Measurements from ENCODE around the gene OSBPL5. TPM values are rescaled to one million over a fixed set of nuclear protein-coding genes. Genes with fewer than 3 reads are reported as not detected.

The OSBPL5 gene
- total and polyA plus RNA-seq, 9 of the 15 experiments (the other 6 are each of a cell fraction or from before 2014, with no cell fraction given), result 0.06 to 14.8 (median 3.2) TPM

GRCh38 chr11:3069425-3069824, 95.7 kb downstream of the OSBPL5 start:
- ATAC-seq (peak; percentile 75), FAIRE-seq (no peak), DNase-seq (ENCODE audit: extremely low read depth in 1 of 4, low spot score in 3 of 4) (no peak)
- 45% methylated on average over 5 of the region's 8 CpGs for WGBS (ENCODE audit: insufficient coverage, low coverage, missing lambda C conversion rate)
- in situ Hi-C loops (cut with MboI) (no loop called here), intact Hi-C loops (cut with micrococcal nuclease) (no loop called here)
- Histone ChIP-seq H2AFZ (ENCODE audit: low read depth, low read length) (peak overlapping the region; percentile 76), H3K4me2 (ENCODE audit: insufficient read depth, low read length) (no peak overlapping the region), H3K27ac (ENCODE audit: extremely low read depth, low read depth, low read length) (no peak overlapping the region), H3K4me3 (no peak overlapping the region), H3K9me3 (replicated peaks; ENCODE audit: control insufficient read depth, insufficient read depth, low read depth, low read length) (no peaks in the 10 kb centered on the region; the same call in 1 of the 2 replicates), H3K9me1 (ENCODE audit: control insufficient read depth, insufficient read depth, low read length) (no peaks in the 10 kb centered on the region), H3K27me3 (ENCODE audit: control insufficient read depth in 2 of 2, insufficient read depth in 2 of 2, low read length in 2 of 2) (peaks cover 0 to 3% of the 10 kb centered on the region in 2 experiments; a peak in 1 of 5 replicates), H3K9ac (ENCODE audit: insufficient read depth in 1 of 2, low read depth in 2 of 2, low read length in 2 of 2) (no peak overlapping the region; a peak in 1 of 4 replicates), H4K20me1 (replicated peaks; ENCODE audit: control insufficient read depth, insufficient read depth, low read length) (no peaks in the 10 kb centered on the region), H3K79me2 (ENCODE audit: control insufficient read depth, insufficient read depth, low read length) (no peaks in the 10 kb centered on the region), H3K4me1 (replicated peaks in 1 of 2; ENCODE audit: control insufficient read depth in 2 of 2, insufficient read depth in 2 of 2, low read length in 2 of 2) (no peaks in the 10 kb centered on the region; a peak in 1 of 5 replicates), H3K36me3 (ENCODE audit: control insufficient read depth, insufficient read depth, low read length) (no peaks in the 10 kb centered on the region)
- BruUV-seq (replicated peaks), result no TSS peak
- CTCF ChIA-PET (ENCODE audit: low intra/inter-chr PET ratio), result no interaction called here
- POLR2A ChIA-PET, result interaction anchor here (1.3 kb wide), 1 partner anchor 11 kb away, joined by 4 read pairs; no protein-coding TSS in a partner anchor
- TF ChIP-seq FOS (IDR thresholded peaks at IDR 0.05; ENCODE audit: extremely low read depth, insufficient read length) (no peak), ZNF217 (CRISPR knock-in tag; IDR thresholded peaks at IDR 0.05) (no peak), FUS (optimal IDR thresholded peaks at IDR 0.05; ENCODE audit: low read depth, low read length) (no peak), POLR2B (IDR thresholded peaks at IDR 0.05; ENCODE audit: low read depth, partially characterized antibody) (peak; percentile 55), CHD2 (IDR thresholded peaks at IDR 0.05; ENCODE audit: low read depth, low read length) (peak; percentile 94), ZNF274 (IDR thresholded peaks at IDR 0.05; ENCODE audit: borderline replicate concordance, low read depth, low read length) (no peak), BACH1 (tag; IDR thresholded peaks at IDR 0.05) (no peak), SNRNP70 (optimal IDR thresholded peaks at IDR 0.05; ENCODE audit: low read depth, low read length) (no peak), ZNF707 (CRISPR knock-in tag; conservative IDR thresholded peaks at IDR 0.05) (no peak), GTF2F1 (IDR thresholded peaks at IDR 0.05; ENCODE audit: low read depth, low read length) (no peak), ARID1B (IDR thresholded peaks at IDR 0.05) (0 out of 2 replicates have a peak, but pooled peaks have one; percentile 8), ZNF75A (CRISPR knock-in tag; IDR thresholded peaks at IDR 0.05) (no peak), ZNF584 (CRISPR knock-in tag; IDR thresholded peaks at IDR 0.05; ENCODE audit: low read depth) (no peak), FOXO4 (CRISPR knock-in tag; IDR thresholded peaks at IDR 0.05) (no peak), RBM34 (IDR thresholded peaks at IDR 0.05; ENCODE audit: borderline replicate concordance, insufficient read depth, low read length) (no peak)
